Esophagus muscularis mucosa (tissue), 4 donors: Measurements from ENCODE around the gene FEV.

Experiments used
- CTCF ChIP-seq, 3 experiments: fragments of 200-600 bp in 2 of 3; fragments of 450-650 bp in 1 of 3; sonication (generic) in 2 of 3; IDR thresholded peaks; one replicate each; pipeline ENCODE4 v1.5.1; 2017 to 2019; ENCODE audit warnings: antibody characterized with exemption in 3 of 3, mild to moderate bottlenecking in 2 of 3, moderate library complexity in 1 of 3
- EP300 ChIP-seq: sonication (generic); formaldehyde crosslinking; IDR thresholded peaks from one replicate; pipeline ENCODE4 v1.6.1; 2017; ENCODE audit warnings: antibody characterized with exemption
- POLR2A ChIP-seq: fragments of 450-650 bp; IDR thresholded peaks from one replicate; pipeline ENCODE4 v1.6.1; 2017; ENCODE audit warnings: antibody characterized with exemption, moderate library complexity, mild to moderate bottlenecking, low read depth
- POLR2AphosphoS5 ChIP-seq, 2 donors: sonication (generic); formaldehyde crosslinking; IDR thresholded peaks; one replicate each; pipeline ENCODE4 v1.6.1; 2017; ENCODE audit warnings: antibody characterized with exemption in 2 of 2

GRCh38 chr2:218995561-218995960 is 10.6 kb upstream of the FEV start:
- TF ChIP-seq CTCF (IDR thresholded peaks at IDR 0.05) = no peak
- TF ChIP-seq EP300 = no peak
- TF ChIP-seq POLR2AphosphoS5 (IDR thresholded peaks at IDR 0.05) = no peak
- no peak for TF ChIP-seq POLR2A
